ENCODE results near the gene SETD2.

DNA sequence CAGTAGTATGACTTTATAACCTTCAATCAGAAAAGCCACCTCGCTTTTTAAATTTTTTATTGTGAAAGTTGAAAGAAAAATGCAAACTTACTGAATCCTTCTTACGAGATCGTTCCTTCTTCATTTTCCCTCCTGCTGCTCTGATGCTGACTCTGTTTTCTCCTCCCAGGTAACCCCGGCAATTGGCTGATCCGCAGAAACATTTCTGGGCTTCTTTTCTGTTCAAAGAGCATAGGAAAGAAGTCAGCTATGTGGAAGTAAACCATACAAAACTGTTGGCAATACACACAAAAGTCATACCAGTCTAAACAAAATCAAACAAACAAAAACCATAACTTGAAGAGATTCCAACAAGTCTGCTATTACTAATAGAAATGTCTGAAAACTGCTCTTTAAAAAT is 66.0 kb downstream of the SETD2 start:
- no peak for TF ChIP-seq POLR2A (IDR thresholded peaks at IDR 0.05; ENCODE audit: extremely low read depth, insufficient read length)
- TF ChIP-seq, protein P1, sequence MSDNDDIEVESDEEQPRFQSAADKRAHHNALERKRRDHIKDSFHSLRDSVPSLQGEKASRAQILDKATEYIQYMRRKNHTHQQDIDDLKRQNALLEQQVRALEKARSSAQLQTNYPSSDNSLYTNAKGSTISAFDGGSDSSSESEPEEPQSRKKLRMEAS (IDR thresholded peaks at IDR 0.05; ENCODE audit: low read depth, low read length) = no peak
- TF ChIP-seq, protein P2, sequence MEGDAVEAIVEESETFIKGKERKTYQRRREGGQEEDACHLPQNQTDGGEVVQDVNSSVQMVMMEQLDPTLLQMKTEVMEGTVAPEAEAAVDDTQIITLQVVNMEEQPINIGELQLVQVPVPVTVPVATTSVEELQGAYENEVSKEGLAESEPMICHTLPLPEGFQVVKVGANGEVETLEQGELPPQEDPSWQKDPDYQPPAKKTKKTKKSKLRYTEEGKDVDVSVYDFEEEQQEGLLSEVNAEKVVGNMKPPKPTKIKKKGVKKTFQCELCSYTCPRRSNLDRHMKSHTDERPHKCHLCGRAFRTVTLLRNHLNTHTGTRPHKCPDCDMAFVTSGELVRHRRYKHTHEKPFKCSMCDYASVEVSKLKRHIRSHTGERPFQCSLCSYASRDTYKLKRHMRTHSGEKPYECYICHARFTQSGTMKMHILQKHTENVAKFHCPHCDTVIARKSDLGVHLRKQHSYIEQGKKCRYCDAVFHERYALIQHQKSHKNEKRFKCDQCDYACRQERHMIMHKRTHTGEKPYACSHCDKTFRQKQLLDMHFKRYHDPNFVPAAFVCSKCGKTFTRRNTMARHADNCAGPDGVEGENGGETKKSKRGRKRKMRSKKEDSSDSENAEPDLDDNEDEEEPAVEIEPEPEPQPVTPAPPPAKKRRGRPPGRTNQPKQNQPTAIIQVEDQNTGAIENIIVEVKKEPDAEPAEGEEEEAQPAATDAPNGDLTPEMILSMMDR (IDR thresholded peaks at IDR 0.05; ENCODE audit: low read depth, low read length) = no peak
- TF ChIP-seq MYC (IDR thresholded peaks at IDR 0.05; ENCODE audit: low read depth, low read length) = no peak

All from NB4 (cell line).